Measurements from ENCODE around the gene PLAC1. TPM values are rescaled to one million over a fixed set of nuclear protein-coding genes. Genes with fewer than 3 reads are reported as not detected.
A peak's percentile ranks its signal among the peaks of the same experiment; 100 is the strongest.

PLAC1 gene
- total RNA-seq, 1 donor from 2014 or later: not detected

GRCh38 chrX:134604701-134605311 lies 53.5 kb downstream of the PLAC1 start:
- H3K4me3 Mint-ChIP-seq (ENCODE audit: low read depth): no peak overlapping the region
- no peak for TF ChIP-seq CTCF (IDR thresholded peaks at IDR 0.05; ENCODE audit: unreplicated experiment)
- peaks cover 24% of the 10 kb centered on the region for H3K9me3 Mint-ChIP-seq (ENCODE audit: low read depth)
- no peaks in the 10 kb centered on the region for H3K27me3 Mint-ChIP-seq
- H3K27ac Mint-ChIP-seq: no peak overlapping the region
- peaks cover 2% of the 10 kb centered on the region for H3K36me3 Mint-ChIP-seq (ENCODE audit: insufficient read depth)
- H3K4me1 Mint-ChIP-seq (ENCODE audit: low read depth): peaks cover 2% of the 10 kb centered on the region
- no peak for DNase-seq (ENCODE audit: low spot score, unreplicated experiment)

- no peak for TF ChIP-seq CTCF (IDR thresholded peaks at IDR 0.05; ENCODE audit: unreplicated experiment)
- no peak overlapping the region for H3K4me3 Mint-ChIP-seq (ENCODE audit: low read depth)
- peaks cover 29% of the 10 kb centered on the region for H3K9me3 Mint-ChIP-seq (ENCODE audit: low read depth)
- H3K27ac Mint-ChIP-seq: peak overlapping the region; percentile 66
- H3K4me1 Mint-ChIP-seq (ENCODE audit: low read depth): peaks cover 2% of the 10 kb centered on the region
- no peaks in the 10 kb centered on the region for H3K27me3 Mint-ChIP-seq
- peaks cover 2% of the 10 kb centered on the region for H3K36me3 Mint-ChIP-seq (ENCODE audit: insufficient read depth)
- no peak for DNase-seq (ENCODE audit: low spot score, unreplicated experiment)
Observed at GRCh38 chrX:134603806-134604700, 54.2 kb downstream of the PLAC1 start.

GRCh38 chrX:134602410-134602809 lies 55.9 kb downstream of the PLAC1 start:
- Mint-ChIP-seq H3K4me1 (ENCODE audit: low read depth) (peaks cover 2% of the 10 kb centered on the region), H3K9me3 (ENCODE audit: low read depth) (peaks cover 23% of the 10 kb centered on the region), H3K27ac (no peak overlapping the region), H3K36me3 (ENCODE audit: insufficient read depth) (peaks cover 2% of the 10 kb centered on the region), H3K4me3 (ENCODE audit: low read depth) (no peak overlapping the region), H3K27me3 (no peaks in the 10 kb centered on the region)
- no peak for DNase-seq (ENCODE audit: low spot score, unreplicated experiment)
- TF ChIP-seq CTCF (IDR thresholded peaks at IDR 0.05; ENCODE audit: unreplicated experiment): no peak

GRCh38 chrX:134601240-134601765 lies 57.0 kb downstream of the PLAC1 start:
- Mint-ChIP-seq H3K9me3 (ENCODE audit: low read depth) (peaks cover 30% of the 10 kb centered on the region), H3K36me3 (ENCODE audit: insufficient read depth) (peaks cover 2% of the 10 kb centered on the region), H3K4me1 (ENCODE audit: low read depth) (peaks cover 2% of the 10 kb centered on the region), H3K27ac (no peak overlapping the region), H3K27me3 (no peaks in the 10 kb centered on the region), H3K4me3 (ENCODE audit: low read depth) (no peak overlapping the region)
- no peak for TF ChIP-seq CTCF (IDR thresholded peaks at IDR 0.05; ENCODE audit: unreplicated experiment)
- DNase-seq (ENCODE audit: low spot score, unreplicated experiment): no peak

GRCh38 chrX:134600714-134601113 lies 57.6 kb downstream of the PLAC1 start:
- no peak overlapping the region for H3K4me3 Mint-ChIP-seq (ENCODE audit: low read depth)
- DNase-seq (ENCODE audit: low spot score, unreplicated experiment): no peak
- no peaks in the 10 kb centered on the region for H3K27me3 Mint-ChIP-seq
- no peak for TF ChIP-seq CTCF (IDR thresholded peaks at IDR 0.05; ENCODE audit: unreplicated experiment)
- H3K4me1 Mint-ChIP-seq (ENCODE audit: low read depth): peaks cover 2% of the 10 kb centered on the region
- H3K9me3 Mint-ChIP-seq (ENCODE audit: low read depth): peaks cover 35% of the 10 kb centered on the region
- H3K36me3 Mint-ChIP-seq (ENCODE audit: insufficient read depth): peaks cover 2% of the 10 kb centered on the region
- H3K27ac Mint-ChIP-seq: no peak overlapping the region

Data from progenitor cell of endocrine pancreas (in vitro differentiated cells).